SJCRH30 (cell line): ENCODE results near the gene MRPS7. TPM values are rescaled to one million over a fixed set of nuclear protein-coding genes. Genes with fewer than 3 reads are reported as not detected.
"Not testable (repeated sequence)": the region's sequence is repeated elsewhere in the genome, so short reads cannot be mapped to it uniquely, and the experiment has no call there.

Source experiments
- DNase-seq, 2 experiments: peaks; one replicate each; pipeline ENCODE4 v3.0.0-alpha.2; 2015 to 2020
- H3K27ac ChIP-seq: fragments of 250-450 bp; sonication (Bioruptor Pico); 2 replicates; pipeline ENCODE4 v1.5.1; 2020; ENCODE audit warnings: mild to moderate bottlenecking, moderate library complexity
- H3K27me3 ChIP-seq: fragments of 250-450 bp; sonication (Bioruptor Pico); 2 replicates; pipeline ENCODE4 v1.5.1; 2020; ENCODE audit warnings: mild to moderate bottlenecking, moderate library complexity
- H3K36me3 ChIP-seq: fragments of 250-450 bp; sonication (Bioruptor Pico); 2 replicates; pipeline ENCODE4 v1.5.1; 2020; ENCODE audit warnings: mild to moderate bottlenecking, moderate library complexity
- H3K4me1 ChIP-seq: fragments of 250-450 bp; sonication (Bioruptor Pico); 2 replicates; pipeline ENCODE4 v1.5.1; 2020; ENCODE audit warnings: mild to moderate bottlenecking, moderate library complexity
- H3K4me3 ChIP-seq: fragments of 250-450 bp; sonication (Bioruptor Pico); 2 replicates; pipeline ENCODE4 v1.5.1; 2020; ENCODE audit warnings: mild to moderate bottlenecking, moderate library complexity
- H3K9me3 ChIP-seq: fragments of 250-450 bp; sonication (Bioruptor Pico); replicated peaks from 2 replicates; pipeline ENCODE4 v1.5.1; 2020; ENCODE audit warnings: mild to moderate bottlenecking, moderate library complexity
- total RNA-seq: library from RNA; depleted of rRNA; stranded (reverse); fragments of >200 nt; shearing (Covaris generic); gene quantifications from 2 replicates; pipeline ENCODE4 v1.2.3, GENCODE V29; 2014

The MRPS7 gene
- total RNA-seq, 1 experiment from 2014 or later, result 123 TPM

GRCh38 chr17:75239778-75240393 is 21.8 kb upstream of the MRPS7 start:
- peaks cover 53% of the 10 kb centered on the region for H3K36me3 ChIP-seq
- H3K4me3 ChIP-seq, result no peak overlapping the region
- no peaks in the 10 kb centered on the region for H3K4me1 ChIP-seq
- no peak overlapping the region for H3K27ac ChIP-seq
- no peaks in the 10 kb centered on the region for H3K27me3 ChIP-seq
- no peaks in the 10 kb centered on the region for H3K9me3 ChIP-seq
- DNase-seq, result no peak

- Histone ChIP-seq H3K27me3 (no peaks in the 10 kb centered on the region), H3K9me3 (no peaks in the 10 kb centered on the region), H3K27ac (no peak overlapping the region), H3K4me1 (no peaks in the 10 kb centered on the region), H3K4me3 (no peak overlapping the region), H3K36me3 (peaks cover 47% of the 10 kb centered on the region)
- peak; percentile 66 to 74 for DNase-seq
These were observed 21.1 kb upstream of the MRPS7 start for GRCh38 chr17:75240394-75241142.

DNA sequence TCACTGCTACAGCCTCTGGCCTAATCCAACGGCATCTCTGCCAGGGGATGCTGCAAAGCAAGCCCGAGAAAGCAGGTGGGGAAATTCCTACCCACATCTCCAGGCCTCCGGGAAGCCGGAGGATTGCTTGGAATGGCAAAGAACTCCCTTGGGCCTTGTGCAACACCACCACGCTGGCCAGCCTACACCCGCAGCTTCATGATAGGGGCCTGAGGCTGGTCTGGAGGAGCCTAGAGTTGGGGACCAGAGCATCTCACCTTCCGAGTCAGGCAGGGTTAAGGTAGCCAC is 20.6 kb upstream of the MRPS7 start:
- no peaks in the 10 kb centered on the region for H3K9me3 ChIP-seq
- no peak overlapping the region for H3K27ac ChIP-seq
- no peaks in the 10 kb centered on the region for H3K27me3 ChIP-seq
- H3K4me3 ChIP-seq, result no peak overlapping the region
- peaks cover 48% of the 10 kb centered on the region for H3K36me3 ChIP-seq
- H3K4me1 ChIP-seq, result no peaks in the 10 kb centered on the region
- DNase-seq, result no peak

GRCh38 chr17:75241502-75241901 is 20.2 kb upstream of the MRPS7 start:
- Histone ChIP-seq H3K4me3 (no peak overlapping the region), H3K4me1 (no peaks in the 10 kb centered on the region), H3K36me3 (peaks cover 49% of the 10 kb centered on the region), H3K27ac (no peak overlapping the region), H3K9me3 (no peaks in the 10 kb centered on the region), H3K27me3 (no peaks in the 10 kb centered on the region)
- DNase-seq, result no peak

GRCh38 chr17:75241996-75242460 is 19.7 kb upstream of the MRPS7 start:
- H3K27ac ChIP-seq, result no peak overlapping the region
- no peak overlapping the region for H3K4me3 ChIP-seq
- peaks cover 44% of the 10 kb centered on the region for H3K36me3 ChIP-seq
- DNase-seq, result no peak
- H3K9me3 ChIP-seq, result no peaks in the 10 kb centered on the region
- no peaks in the 10 kb centered on the region for H3K27me3 ChIP-seq
- no peaks in the 10 kb centered on the region for H3K4me1 ChIP-seq

GRCh38 chr17:75242461-75243042 is 19.1 kb upstream of the MRPS7 start:
- no peaks in the 10 kb centered on the region for H3K9me3 ChIP-seq
- H3K36me3 ChIP-seq, result peaks cover 39% of the 10 kb centered on the region
- no peaks in the 10 kb centered on the region for H3K4me1 ChIP-seq
- no peak overlapping the region for H3K4me3 ChIP-seq
- H3K27ac ChIP-seq, result no peak overlapping the region
- H3K27me3 ChIP-seq, result no peaks in the 10 kb centered on the region
- no peak for DNase-seq

DNA sequence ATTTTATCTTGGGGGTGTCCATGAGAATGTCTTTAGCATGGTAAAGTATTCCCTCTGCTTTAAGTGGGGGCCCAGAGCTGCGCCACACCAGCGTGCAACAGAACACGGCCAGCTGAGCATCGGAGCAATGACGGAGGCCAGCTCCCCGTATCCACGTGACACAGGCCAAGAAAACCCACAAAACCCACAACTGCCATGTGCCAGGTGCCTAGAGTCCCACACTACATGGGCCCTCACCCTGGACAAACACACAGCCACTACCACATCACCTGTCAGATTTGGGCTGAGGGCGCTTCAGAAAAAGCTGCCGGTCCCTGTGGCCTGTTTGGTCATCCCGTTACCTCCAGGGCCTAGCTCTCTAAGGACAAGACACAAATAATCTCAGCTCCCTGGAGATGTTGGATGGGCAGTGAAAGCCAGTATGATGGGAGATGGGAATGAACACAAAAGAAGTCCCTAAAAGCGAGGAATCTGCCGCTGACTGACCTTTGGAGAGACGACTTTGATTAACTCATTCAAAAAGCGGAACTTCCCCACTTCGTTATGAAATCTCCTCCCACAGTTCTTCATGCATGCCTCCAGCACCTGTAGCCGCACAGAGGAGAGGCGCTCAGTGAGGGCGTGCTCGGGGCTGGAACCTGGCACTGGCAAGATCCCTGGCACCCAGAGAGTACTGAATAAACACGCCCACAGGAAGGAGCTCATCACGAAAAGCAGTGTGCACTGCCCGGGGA is 17.4 kb upstream of the MRPS7 start:
- H3K27ac ChIP-seq, result no peak overlapping the region
- no peaks in the 10 kb centered on the region for H3K27me3 ChIP-seq
- no peak overlapping the region for H3K4me3 ChIP-seq
- no peak for DNase-seq
- H3K4me1 ChIP-seq, result peaks cover 2% of the 10 kb centered on the region; the same call in 1 of the 2 replicates
- H3K9me3 ChIP-seq, result no peaks in the 10 kb centered on the region
- peaks cover 27% of the 10 kb centered on the region for H3K36me3 ChIP-seq

GRCh38 chr17:75245011-75245410 is 16.7 kb upstream of the MRPS7 start:
- Histone ChIP-seq H3K27me3 (no peaks in the 10 kb centered on the region), H3K36me3 (peaks cover 27% of the 10 kb centered on the region), H3K9me3 (no peaks in the 10 kb centered on the region), H3K4me1 (peaks cover 9% of the 10 kb centered on the region), H3K27ac (no peak overlapping the region), H3K4me3 (no peak overlapping the region)
- no peak for DNase-seq

- H3K9me3 ChIP-seq, result no peaks in the 10 kb centered on the region
- H3K36me3 ChIP-seq, result peaks cover 27% of the 10 kb centered on the region
- H3K4me3 ChIP-seq, result no peak overlapping the region
- peaks cover 13% of the 10 kb centered on the region for H3K4me1 ChIP-seq
- no peak for DNase-seq
- no peak overlapping the region for H3K27ac ChIP-seq
- no peaks in the 10 kb centered on the region for H3K27me3 ChIP-seq
These were observed 15.3 kb upstream of the MRPS7 start for GRCh38 chr17:75246404-75246803.

GRCh38 chr17:75249564-75249963 is 12.1 kb upstream of the MRPS7 start:
- H3K27me3 ChIP-seq, result no peaks in the 10 kb centered on the region
- H3K4me3 ChIP-seq, result no peak overlapping the region
- no peaks in the 10 kb centered on the region for H3K9me3 ChIP-seq
- H3K4me1 ChIP-seq, result peaks cover 13% of the 10 kb centered on the region
- no peak for DNase-seq
- peaks cover 9% of the 10 kb centered on the region; the same call in 1 of the 2 replicates for H3K36me3 ChIP-seq
- H3K27ac ChIP-seq, result no peak overlapping the region

DNA sequence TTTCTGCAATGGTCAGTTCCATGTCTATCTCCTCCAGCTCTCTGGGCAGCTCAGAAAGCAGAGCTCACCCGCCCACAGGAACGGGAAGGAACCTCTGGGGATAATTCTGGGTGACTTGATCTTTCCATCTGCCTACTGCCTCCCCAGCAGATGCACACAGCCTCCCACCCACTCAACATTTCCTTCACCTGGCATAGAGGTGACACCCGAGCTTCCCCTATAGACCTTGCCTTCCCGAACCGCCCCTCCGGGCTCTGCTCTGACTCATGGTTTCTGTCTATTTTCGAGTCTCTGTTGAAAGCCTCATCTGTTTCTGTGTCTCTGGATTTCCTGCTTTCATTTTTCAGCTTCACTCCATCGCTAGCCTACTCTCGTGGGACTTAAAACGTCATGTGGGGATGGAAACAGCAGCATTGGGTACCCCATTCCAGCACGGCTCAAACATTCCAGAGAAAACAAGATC is 11.6 kb upstream of the MRPS7 start:
- Histone ChIP-seq H3K27ac (no peak overlapping the region), H3K27me3 (no peaks in the 10 kb centered on the region), H3K4me3 (no peak overlapping the region), H3K4me1 (peaks cover 13% of the 10 kb centered on the region), H3K36me3 (peaks cover 9% of the 10 kb centered on the region; the same call in 1 of the 2 replicates), H3K9me3 (no peaks in the 10 kb centered on the region)
- no peak for DNase-seq

- Histone ChIP-seq H3K27me3 (no peaks in the 10 kb centered on the region), H3K4me3 (no peak overlapping the region), H3K4me1 (peaks cover 13% of the 10 kb centered on the region), H3K36me3 (peaks cover 4% of the 10 kb centered on the region; the same call in 1 of the 2 replicates), H3K9me3 (no peaks in the 10 kb centered on the region), H3K27ac (no peak overlapping the region)
- DNase-seq, result no peak
These were observed 9.5 kb upstream of the MRPS7 start for GRCh38 chr17:75252039-75252816.

DNA sequence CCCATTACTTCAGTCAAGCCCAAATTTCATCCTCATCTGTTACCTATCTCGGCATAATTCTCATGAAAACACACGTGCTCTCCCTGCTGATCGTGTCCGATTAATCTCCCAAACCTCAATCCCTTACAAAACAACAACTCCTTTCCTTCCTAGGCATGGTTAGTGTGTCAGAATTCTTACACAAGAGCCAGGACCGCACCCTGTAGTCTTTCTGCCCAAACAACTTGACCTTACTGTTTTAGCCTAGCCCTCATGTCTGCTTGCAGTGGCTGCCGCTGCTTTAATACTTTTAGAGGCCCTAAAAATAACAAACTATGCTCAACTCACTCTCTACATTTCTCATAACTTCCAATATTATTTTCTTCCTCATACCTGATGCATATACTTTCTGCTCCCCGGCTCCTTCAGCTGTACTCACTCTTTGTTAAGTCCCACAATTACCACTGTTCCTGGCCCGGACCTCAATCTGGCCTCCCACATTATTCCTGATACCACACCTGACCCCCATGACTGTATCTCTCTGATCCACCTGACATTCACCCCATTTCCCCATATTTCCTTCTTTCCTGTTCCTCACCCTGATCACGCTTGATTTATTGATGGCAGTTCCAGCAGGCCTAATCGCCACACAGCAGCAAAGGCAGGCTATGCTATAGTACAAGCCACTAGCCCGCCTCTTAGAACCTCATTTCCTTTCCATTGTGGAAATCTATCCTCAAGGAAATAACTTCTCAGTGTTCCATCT is 5.6 kb upstream of the MRPS7 start:
- not testable (repeated sequence) for H3K36me3 ChIP-seq, H3K27me3 ChIP-seq, H3K4me3 ChIP-seq, H3K9me3 ChIP-seq, DNase-seq, H3K27ac ChIP-seq, H3K4me1 ChIP-seq

DNA sequence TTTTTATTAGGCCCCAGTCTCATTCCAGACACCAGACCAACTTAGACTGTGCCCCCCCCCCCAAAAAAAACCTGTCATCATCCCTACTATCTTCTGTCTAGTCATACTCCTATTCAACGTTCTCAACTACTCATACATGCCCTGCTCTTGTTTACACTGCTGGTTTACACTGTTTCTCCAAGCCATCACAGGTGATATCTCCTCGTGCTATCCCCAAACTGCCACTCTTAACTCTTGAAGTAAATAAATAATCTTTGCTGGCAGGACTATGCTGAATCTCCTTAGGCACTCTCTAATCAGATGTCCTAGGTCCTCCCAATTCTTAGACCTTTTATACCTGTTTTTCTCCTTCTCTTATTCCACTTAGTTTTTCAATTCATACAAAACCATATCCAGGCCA is 4.5 kb upstream of the MRPS7 start:
- not testable (repeated sequence) for H3K27ac ChIP-seq, H3K27me3 ChIP-seq, H3K9me3 ChIP-seq, H3K36me3 ChIP-seq, H3K4me3 ChIP-seq, DNase-seq, H3K4me1 ChIP-seq
